Astrocyte (in vitro differentiated cells and primary cell): ENCODE data around the gene PDGFD.

Experiments
- EZH2 ChIP-seq: IDR thresholded peaks from 2 replicates; pipeline ENCODE4 v1.6.1; 2012; ENCODE audit warnings: mild to moderate bottlenecking, low read length, inconsistent platforms; ENCODE audit not compliant: insufficient read depth
- TF ChIP-seq, protein P1 (sequence below): IDR thresholded peaks from 2 replicates; pipeline ENCODE4 v1.5.1; 2011; ENCODE audit warnings: low read depth, mild to moderate bottlenecking, inconsistent platforms, low read length, moderate library complexity; ENCODE audit not compliant: insufficient read depth

DNA sequence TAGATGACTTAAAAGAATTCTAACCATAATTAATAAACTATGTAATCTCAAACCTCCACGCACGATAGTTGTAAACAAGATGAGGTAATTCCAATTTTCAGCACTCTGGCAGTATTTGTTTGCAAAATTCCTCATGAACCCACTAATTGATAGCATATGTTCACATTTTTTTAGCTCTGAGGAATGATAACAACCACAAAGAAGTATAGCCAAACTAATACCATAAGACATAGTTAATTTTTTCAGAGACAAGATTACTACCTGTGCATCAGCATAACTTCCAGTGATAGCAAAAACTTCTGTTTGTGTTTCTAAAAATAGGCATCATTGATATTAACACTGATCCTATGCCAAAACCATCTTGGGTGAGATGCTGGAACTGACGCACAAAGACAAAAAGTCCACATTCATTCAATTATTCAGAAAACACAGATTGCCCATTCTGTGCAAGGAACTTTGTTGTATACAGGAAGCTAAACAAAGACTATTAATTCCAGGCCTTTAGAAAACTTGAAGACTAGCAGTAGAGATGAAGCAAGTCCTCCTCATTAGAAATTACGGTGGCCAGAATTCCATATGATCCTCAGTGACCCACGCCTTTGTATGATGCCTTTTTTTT is 57.7 kb downstream of the PDGFD start:
- TF ChIP-seq, protein P1, sequence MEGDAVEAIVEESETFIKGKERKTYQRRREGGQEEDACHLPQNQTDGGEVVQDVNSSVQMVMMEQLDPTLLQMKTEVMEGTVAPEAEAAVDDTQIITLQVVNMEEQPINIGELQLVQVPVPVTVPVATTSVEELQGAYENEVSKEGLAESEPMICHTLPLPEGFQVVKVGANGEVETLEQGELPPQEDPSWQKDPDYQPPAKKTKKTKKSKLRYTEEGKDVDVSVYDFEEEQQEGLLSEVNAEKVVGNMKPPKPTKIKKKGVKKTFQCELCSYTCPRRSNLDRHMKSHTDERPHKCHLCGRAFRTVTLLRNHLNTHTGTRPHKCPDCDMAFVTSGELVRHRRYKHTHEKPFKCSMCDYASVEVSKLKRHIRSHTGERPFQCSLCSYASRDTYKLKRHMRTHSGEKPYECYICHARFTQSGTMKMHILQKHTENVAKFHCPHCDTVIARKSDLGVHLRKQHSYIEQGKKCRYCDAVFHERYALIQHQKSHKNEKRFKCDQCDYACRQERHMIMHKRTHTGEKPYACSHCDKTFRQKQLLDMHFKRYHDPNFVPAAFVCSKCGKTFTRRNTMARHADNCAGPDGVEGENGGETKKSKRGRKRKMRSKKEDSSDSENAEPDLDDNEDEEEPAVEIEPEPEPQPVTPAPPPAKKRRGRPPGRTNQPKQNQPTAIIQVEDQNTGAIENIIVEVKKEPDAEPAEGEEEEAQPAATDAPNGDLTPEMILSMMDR, result no peak
- TF ChIP-seq EZH2, result no peak
